HUES6 (cell line): ENCODE results near the gene ZNF213.
A peak's percentile ranks its signal among the peaks of the same experiment; 100 is the strongest.

Experiments used
- H3K27ac ChIP-seq: 2 replicates; pipeline ENCODE4 v1.7.0; 2013; ENCODE audit warnings: low read depth, mild to moderate bottlenecking, low read length, inconsistent platforms
- H3K27me3 ChIP-seq: 2 replicates; pipeline ENCODE4 v1.6.1; 2013; ENCODE audit warnings: low read length; ENCODE audit not compliant: control insufficient read depth, insufficient read depth
- H3K36me3 ChIP-seq: 2 replicates; pipeline ENCODE4 v1.6.1; 2013; ENCODE audit warnings: low read length; ENCODE audit not compliant: control insufficient read depth, insufficient read depth
- H3K4me1 ChIP-seq: 2 replicates; pipeline ENCODE4 v1.6.1; 2013; ENCODE audit warnings: low read length; ENCODE audit not compliant: control insufficient read depth, insufficient read depth
- H3K4me3 ChIP-seq: 2 replicates; pipeline ENCODE4 v1.5.1; 2013; ENCODE audit warnings: low read depth, low read length
- H3K9ac ChIP-seq: one replicate; pipeline ENCODE4 v1.6.1; 2013; ENCODE audit warnings: mild to moderate bottlenecking, low read length
- H3K9me3 ChIP-seq: 2 replicates; pipeline ENCODE4 v1.6.1; 2013; ENCODE audit warnings: low read depth, low read length; ENCODE audit not compliant: control insufficient read depth, insufficient read depth

ZNF213 gene

GRCh38 chr16:3150346-3151218 lies 15.8 kb downstream of the ZNF213 start:
- H3K36me3 ChIP-seq = no peaks in the 10 kb centered on the region
- H3K9me3 ChIP-seq = no peaks in the 10 kb centered on the region
- no peak overlapping the region for H3K27ac ChIP-seq
- H3K4me1 ChIP-seq = peaks cover 6% of the 10 kb centered on the region
- peaks cover 16% of the 10 kb centered on the region for H3K27me3 ChIP-seq
- H3K4me3 ChIP-seq = peak overlapping the region; percentile 98
- peak overlapping the region; percentile 75 for H3K9ac ChIP-seq

- no peak overlapping the region for H3K9ac ChIP-seq
- H3K27ac ChIP-seq = no peak overlapping the region
- peaks cover 6% of the 10 kb centered on the region for H3K4me1 ChIP-seq
- H3K9me3 ChIP-seq = no peaks in the 10 kb centered on the region
- no peaks in the 10 kb centered on the region for H3K36me3 ChIP-seq
- H3K27me3 ChIP-seq = peaks cover 16% of the 10 kb centered on the region
- H3K4me3 ChIP-seq = peak overlapping the region; percentile 74
Observed at GRCh38 chr16:3152027-3152276, 17.1 kb downstream of the ZNF213 start.

- Histone ChIP-seq H3K27ac (no peak overlapping the region), H3K9ac (peak overlapping the region; percentile 43), H3K4me3 (peak overlapping the region; percentile 74), H3K27me3 (peaks cover 17% of the 10 kb centered on the region), H3K36me3 (no peaks in the 10 kb centered on the region), H3K9me3 (no peaks in the 10 kb centered on the region), H3K4me1 (peaks cover 6% of the 10 kb centered on the region)
Observed at GRCh38 chr16:3152277-3152990, 17.6 kb downstream of the ZNF213 start.

- H3K4me3 ChIP-seq = no peak overlapping the region; the same call in 1 of the 2 replicates
- no peak overlapping the region for H3K27ac ChIP-seq
- H3K36me3 ChIP-seq = no peaks in the 10 kb centered on the region
- no peak overlapping the region for H3K9ac ChIP-seq
- peaks cover 6% of the 10 kb centered on the region for H3K4me1 ChIP-seq
- H3K9me3 ChIP-seq = no peaks in the 10 kb centered on the region
- H3K27me3 ChIP-seq = peaks cover 20% of the 10 kb centered on the region
Observed at GRCh38 chr16:3152991-3153368, 18.2 kb downstream of the ZNF213 start.

GRCh38 chr16:3155181-3155580 lies 20.4 kb downstream of the ZNF213 start:
- H3K9ac ChIP-seq = no peak overlapping the region
- no peaks in the 10 kb centered on the region for H3K9me3 ChIP-seq
- no peaks in the 10 kb centered on the region for H3K36me3 ChIP-seq
- H3K27me3 ChIP-seq = peaks cover 9% of the 10 kb centered on the region
- H3K27ac ChIP-seq = no peak overlapping the region
- no peaks in the 10 kb centered on the region for H3K4me1 ChIP-seq
- H3K4me3 ChIP-seq = no peak overlapping the region

GRCh38 chr16:3155972-3156371 lies 21.1 kb downstream of the ZNF213 start:
- Histone ChIP-seq H3K9me3 (no peaks in the 10 kb centered on the region), H3K27ac (no peak overlapping the region), H3K36me3 (no peaks in the 10 kb centered on the region), H3K4me3 (no peak overlapping the region), H3K4me1 (no peaks in the 10 kb centered on the region), H3K9ac (no peak overlapping the region), H3K27me3 (peaks cover 9% of the 10 kb centered on the region)

- H3K9me3 ChIP-seq = no peaks in the 10 kb centered on the region
- no peaks in the 10 kb centered on the region; the same call in 1 of the 2 replicates for H3K4me1 ChIP-seq
- H3K27ac ChIP-seq = no peak overlapping the region
- H3K27me3 ChIP-seq = peaks cover 9% of the 10 kb centered on the region
- H3K9ac ChIP-seq = peak overlapping the region; percentile 50
- peak overlapping the region; percentile 87 for H3K4me3 ChIP-seq
- no peaks in the 10 kb centered on the region for H3K36me3 ChIP-seq
Observed at GRCh38 chr16:3157229-3158025, 22.6 kb downstream of the ZNF213 start.

- peak overlapping the region; percentile 50 for H3K9ac ChIP-seq
- no peaks in the 10 kb centered on the region for H3K36me3 ChIP-seq
- no peaks in the 10 kb centered on the region for H3K9me3 ChIP-seq
- H3K27ac ChIP-seq = no peak overlapping the region
- no peaks in the 10 kb centered on the region; the same call in 1 of the 2 replicates for H3K4me1 ChIP-seq
- peaks cover 9% of the 10 kb centered on the region for H3K27me3 ChIP-seq
- H3K4me3 ChIP-seq = peak overlapping the region; percentile 87
Observed at GRCh38 chr16:3158026-3158509, 23.2 kb downstream of the ZNF213 start.

- H3K4me1 ChIP-seq = peaks cover 3% of the 10 kb centered on the region; the same call in 1 of the 2 replicates
- peaks cover 9% of the 10 kb centered on the region for H3K27me3 ChIP-seq
- no peaks in the 10 kb centered on the region for H3K36me3 ChIP-seq
- H3K9me3 ChIP-seq = no peaks in the 10 kb centered on the region
- peak overlapping the region; percentile 77 for H3K9ac ChIP-seq
- no peak overlapping the region; the same call in 1 of the 2 replicates for H3K27ac ChIP-seq
- H3K4me3 ChIP-seq = peak overlapping the region; percentile 87
Observed at GRCh38 chr16:3158510-3159314, 23.9 kb downstream of the ZNF213 start.

GRCh38 chr16:3161235-3162018 lies 26.6 kb downstream of the ZNF213 start:
- Histone ChIP-seq H3K36me3 (no peaks in the 10 kb centered on the region), H3K9me3 (no peaks in the 10 kb centered on the region), H3K9ac (no peak overlapping the region), H3K4me1 (peaks cover 7% of the 10 kb centered on the region; the same call in 1 of the 2 replicates), H3K27me3 (peaks cover 9% of the 10 kb centered on the region), H3K4me3 (no peak overlapping the region), H3K27ac (no peak overlapping the region)
